Stimulated activated CD4-positive, alpha-beta T cell treated with anti-CD3 and anti-CD28 coated beads, Interleukin-12 subunit alpha, Interleukin-12 subunit beta, amount 100 ng/mL, for 48 hours (primary cell): ENCODE results near the gene CHRNB1.

ENCODE experiments used
- DNase-seq, 3 donors: peaks; one replicate each; pipeline ENCODE4 v3.0.0-alpha.2; 2020; ENCODE audit warnings: low read depth in 2 of 3, low spot score in 1 of 3

The CHRNB1 gene, protein sequence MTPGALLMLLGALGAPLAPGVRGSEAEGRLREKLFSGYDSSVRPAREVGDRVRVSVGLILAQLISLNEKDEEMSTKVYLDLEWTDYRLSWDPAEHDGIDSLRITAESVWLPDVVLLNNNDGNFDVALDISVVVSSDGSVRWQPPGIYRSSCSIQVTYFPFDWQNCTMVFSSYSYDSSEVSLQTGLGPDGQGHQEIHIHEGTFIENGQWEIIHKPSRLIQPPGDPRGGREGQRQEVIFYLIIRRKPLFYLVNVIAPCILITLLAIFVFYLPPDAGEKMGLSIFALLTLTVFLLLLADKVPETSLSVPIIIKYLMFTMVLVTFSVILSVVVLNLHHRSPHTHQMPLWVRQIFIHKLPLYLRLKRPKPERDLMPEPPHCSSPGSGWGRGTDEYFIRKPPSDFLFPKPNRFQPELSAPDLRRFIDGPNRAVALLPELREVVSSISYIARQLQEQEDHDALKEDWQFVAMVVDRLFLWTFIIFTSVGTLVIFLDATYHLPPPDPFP

GRCh38 chr17:7444682-7445618 lies at the start of gene CHRNB1:
TSS of gene CHRNB1 (plus strand) at chr17:7445061. CDS start at chr17:7445128, 67 bp downstream.
- no peak for DNase-seq

DNA sequence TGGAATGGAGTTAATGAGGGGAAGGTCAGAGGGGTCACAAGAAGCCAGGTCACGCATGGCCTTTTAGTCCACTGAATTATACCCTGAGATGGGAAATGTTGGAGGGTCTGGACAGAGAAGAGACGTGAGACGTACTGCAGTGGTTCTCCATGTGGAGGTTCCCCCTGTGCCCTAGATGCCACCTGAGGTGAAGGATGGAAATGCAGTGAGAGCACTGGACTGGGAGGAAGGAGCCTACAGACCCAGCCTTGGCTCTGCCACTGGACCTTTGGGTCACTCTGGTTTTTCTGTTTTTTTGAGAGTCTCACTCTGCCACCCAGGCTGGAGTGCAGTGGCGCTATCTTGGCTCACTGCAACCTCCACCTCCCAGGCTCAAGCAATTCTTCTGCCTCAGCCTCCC lies 48.7 kb upstream of the CHRNB1 start:
- no peak for DNase-seq

DNA sequence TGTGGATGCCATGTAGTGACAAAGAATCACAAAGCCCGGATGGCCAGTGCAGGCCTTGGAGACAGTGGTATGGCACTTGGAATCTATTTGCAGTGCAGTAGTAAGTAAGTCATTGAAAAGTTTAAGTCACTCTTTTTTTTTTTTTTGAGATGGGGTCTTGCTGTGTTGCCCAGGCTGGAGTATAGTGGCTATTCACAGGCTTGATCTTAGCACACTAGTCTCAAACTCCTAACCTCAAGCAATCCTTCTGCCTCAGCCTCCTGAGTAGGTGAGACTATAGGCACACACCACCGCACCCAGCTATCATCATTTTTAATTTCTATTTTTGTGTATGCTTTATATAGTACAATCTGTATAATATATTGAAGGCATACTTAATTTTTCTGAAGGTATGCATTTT lies 46.2 kb upstream of the CHRNB1 start:
- no peak for DNase-seq

DNA sequence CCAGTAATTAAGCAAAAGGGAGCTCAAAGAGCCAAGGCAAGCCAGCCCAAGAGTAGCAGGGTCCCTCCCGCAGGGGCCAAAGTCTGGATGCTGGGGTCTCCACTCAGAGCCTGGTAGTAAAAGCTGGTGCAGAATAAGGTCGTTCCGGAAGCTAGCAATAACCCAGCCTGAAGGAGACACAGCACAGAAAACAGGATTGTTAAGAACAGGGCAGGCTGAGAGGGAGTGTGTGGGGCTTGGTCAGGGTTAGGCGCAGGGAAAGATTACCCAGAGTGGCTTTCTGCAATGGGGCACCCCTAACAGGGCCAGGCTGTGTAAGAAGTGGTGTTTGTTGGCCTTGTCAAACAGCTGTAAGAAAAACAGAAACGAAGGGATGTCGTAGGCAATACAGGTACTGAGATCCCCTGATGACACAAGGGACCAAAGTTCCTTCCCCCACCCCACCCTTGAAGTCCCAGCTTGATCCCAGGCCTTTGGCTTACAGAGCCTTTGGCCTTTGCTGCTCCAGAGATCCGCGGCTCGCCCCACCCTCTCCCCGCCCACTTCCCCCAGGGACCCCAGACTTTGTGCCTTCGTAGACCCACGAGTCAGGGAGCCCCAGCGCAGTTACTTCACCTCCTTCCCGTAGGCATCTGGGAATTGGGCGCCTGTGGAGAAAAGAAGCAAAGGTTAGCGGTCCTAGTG lies 41.7 kb upstream of the CHRNB1 start:
- DNase-seq: no peak

- no peak for DNase-seq
Measured at GRCh38 chr17:7403727-7403976, 41.2 kb upstream of the CHRNB1 start.

- DNase-seq: peak; percentile 93 to 95 (median 95)
Measured at GRCh38 chr17:7403977-7404736, 40.7 kb upstream of the CHRNB1 start, which contains the start of gene TMEM256. TSS of gene TMEM256 (minus strand) at chr17:7404097. CDS start at chr17:7404084, 13 bp downstream.

DNA sequence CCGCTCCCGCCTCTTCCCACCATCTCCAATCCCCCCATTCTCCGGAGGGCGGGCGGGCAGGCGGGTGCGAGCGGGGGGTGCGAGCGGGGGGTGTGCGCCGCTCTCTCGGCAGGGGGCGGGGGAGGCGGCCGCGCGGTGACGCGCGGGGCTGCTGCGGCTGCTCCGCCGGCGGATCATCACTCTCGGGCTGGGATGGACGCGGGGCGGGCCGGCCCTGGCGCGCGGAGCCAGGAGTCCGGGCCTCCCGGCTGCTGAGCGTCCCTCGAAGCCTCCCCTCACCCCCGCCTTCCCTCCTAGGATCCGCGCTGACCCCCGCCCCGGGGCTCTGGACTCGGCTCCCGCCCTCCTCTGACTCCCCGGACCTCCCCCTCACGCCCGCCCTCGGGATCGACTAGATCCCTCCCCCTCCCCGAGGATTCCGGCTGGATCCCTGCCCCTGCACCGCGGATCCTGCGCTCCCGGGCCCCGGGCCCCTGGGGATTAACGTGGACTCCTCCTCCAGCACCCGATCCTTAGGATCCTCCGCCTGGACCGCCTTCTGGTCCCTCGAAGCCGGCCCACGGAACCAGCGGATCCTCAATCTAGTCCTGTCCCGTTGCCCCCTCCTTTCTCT lies 40.0 kb upstream of the CHRNB1 start:
- DNase-seq: peak; percentile 21 to 47 (median 27)

DNA sequence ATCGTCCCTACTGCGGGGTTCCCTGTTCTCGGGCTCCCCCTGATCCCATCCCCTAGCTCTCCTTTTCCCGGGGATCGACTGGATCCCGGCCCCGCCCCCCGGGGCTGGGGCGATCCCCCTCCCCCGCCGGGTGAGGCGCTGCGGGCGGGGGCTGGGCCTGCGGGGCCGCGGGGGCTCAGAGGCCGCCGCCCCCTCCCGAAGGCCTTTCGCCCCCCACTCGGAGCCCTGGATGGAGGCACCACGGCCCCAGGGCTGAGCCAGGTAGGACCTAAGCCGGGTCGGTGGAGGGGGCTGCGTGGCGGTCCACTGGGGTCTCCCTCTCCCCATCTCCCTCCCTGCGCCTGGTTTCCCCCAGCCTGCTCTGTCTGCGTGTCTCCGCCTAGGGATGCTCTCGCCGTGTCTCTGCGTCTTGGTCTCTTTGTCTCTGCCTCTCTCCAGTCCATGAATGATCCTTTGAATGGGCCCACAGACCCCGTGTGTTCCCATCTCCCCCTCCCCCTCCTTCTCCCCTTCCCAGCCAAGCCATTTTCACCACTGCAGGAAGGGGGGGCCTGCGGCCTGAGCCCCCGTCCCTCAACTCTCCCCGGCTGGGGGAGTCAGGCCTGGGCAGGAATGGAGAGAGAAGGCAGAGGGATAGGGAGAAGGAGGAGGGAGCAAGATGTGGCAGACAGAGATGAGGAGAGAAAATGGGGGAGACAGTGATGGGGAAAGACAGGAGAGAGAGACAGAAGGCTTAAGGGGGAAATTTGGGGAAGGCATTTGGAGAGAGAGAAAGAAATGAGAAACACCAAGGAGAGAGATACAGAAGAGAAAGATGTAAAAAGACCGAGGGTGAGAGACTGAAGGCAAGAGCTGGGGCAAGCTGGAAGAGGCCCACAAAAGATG lies 39.3 kb upstream of the CHRNB1 start:
- no peak for DNase-seq

DNA sequence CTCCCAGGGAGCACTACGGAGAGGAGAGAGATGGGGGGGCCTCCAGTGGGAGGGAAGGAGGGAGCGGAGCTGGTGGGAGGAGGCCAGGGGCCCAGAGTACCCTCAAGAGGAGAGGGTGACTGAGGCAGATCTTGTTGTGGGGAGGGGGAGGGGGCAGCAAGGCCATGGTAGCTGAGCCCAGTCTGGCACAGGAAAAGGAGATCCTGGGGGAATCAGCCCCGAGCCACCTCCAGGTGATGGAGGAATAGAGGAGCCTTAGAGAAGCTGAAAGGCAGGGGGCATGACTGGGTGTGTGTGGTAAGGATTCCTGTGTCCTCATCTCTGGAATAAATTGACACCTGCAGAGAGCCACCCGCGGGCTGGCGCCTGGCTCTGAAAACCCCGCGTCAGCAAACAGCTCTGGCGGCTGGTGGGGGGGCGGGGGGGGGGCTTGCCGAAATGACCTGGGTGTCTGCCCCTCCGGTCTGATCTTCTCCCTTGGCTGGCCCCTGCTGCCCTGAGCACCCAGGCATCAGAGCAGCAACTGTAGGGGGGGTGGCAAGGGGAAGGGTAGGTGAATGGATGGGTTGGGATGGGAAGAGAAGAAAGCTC lies 38.5 kb upstream of the CHRNB1 start:
- DNase-seq: no peak

GRCh38 chr17:7407082-7407481 lies 37.8 kb upstream of the CHRNB1 start:
- DNase-seq: no peak

GRCh38 chr17:7407485-7408251 lies 37.2 kb upstream of the CHRNB1 start, which contains the start of gene NLGN2:
TSS of gene NLGN2 (plus strand) at chr17:7407845. CDS start at chr17:7408256, 411 bp downstream.
- no peak for DNase-seq

GRCh38 chr17:7408252-7408727 lies 36.6 kb upstream of the CHRNB1 start:
- DNase-seq: no peak

- DNase-seq: no peak
Measured at GRCh38 chr17:7408863-7409262, 36.0 kb upstream of the CHRNB1 start.

- DNase-seq: no peak
Measured at GRCh38 chr17:7409716-7410115, 35.1 kb upstream of the CHRNB1 start.

- no peak for DNase-seq
Measured at GRCh38 chr17:7410634-7411426, 34.0 kb upstream of the CHRNB1 start.

DNA sequence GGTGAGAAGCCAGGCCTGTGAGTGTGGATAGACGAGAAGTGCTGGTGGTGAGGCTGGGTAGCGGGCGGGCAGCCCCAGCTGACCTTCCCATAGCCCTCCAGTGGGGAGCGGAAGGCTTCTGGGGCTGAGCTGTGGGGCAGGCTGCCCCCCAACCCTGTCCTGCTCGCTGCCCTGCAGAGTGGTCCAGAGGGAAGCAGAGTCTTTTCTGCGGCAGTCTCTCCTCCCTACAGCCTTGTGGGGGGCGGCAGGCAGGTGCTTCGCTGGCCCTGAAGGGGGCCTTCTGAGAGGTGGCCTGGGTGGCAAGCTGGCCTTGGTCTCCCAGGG lies 33.5 kb upstream of the CHRNB1 start:
- DNase-seq: no peak

DNA sequence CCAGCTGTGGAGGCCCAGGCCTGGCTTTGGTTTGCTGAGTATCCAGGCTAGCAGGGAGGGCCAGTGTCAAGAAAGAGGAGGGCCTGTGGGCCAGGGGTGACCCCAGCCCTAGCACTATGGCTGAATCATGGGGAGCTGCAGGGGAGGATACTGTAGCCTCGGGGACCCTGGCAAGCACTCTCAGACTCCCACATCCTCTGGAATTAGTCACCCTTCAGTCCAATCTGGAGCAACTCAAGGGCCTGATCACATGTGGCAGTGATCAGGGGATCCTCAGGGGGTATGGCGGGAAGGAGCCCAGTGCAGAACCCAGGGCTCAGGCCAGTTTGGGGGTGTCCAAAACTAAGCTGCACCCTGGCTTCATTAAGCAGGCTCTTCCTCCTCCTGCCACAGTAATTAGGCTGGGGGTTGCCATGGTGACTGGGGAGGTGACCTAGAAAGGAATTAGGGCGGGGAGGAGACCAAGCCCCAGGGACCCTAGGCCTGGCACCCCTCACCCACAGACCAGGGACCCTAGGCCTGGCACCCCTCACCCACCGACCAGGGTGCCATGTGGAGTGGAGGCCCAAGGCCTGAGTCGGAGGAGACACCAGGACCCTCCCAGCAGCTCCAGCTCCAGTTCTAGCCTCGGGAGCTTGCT lies 31.4 kb upstream of the CHRNB1 start:
- no peak for DNase-seq
